ENCODE results near the gene ATP2B2. TPM values are rescaled to one million over a fixed set of nuclear protein-coding genes. Genes with fewer than 3 reads are reported as not detected.

The ATP2B2 gene
- total and polyA plus RNA-seq, 2 of the 8 experiments (the other 6 are each of a cell fraction or from before 2014, with no cell fraction given), result 0.14 to 1.2 TPM

GRCh38 chr3:10514407-10515069, 9.2 kb upstream of the ATP2B2 start (continued):
- TF ChIP-seq USF2 (IDR thresholded peaks at IDR 0.05; ENCODE audit: low read length) (no peak), TEAD4 (IDR thresholded peaks at IDR 0.05; ENCODE audit: low read depth, low read length) (no peak), GABPA (IDR thresholded peaks at IDR 0.05; ENCODE audit: borderline replicate concordance, insufficient read depth, low read length) (no peak)
- TF ChIP-seq, protein P1, sequence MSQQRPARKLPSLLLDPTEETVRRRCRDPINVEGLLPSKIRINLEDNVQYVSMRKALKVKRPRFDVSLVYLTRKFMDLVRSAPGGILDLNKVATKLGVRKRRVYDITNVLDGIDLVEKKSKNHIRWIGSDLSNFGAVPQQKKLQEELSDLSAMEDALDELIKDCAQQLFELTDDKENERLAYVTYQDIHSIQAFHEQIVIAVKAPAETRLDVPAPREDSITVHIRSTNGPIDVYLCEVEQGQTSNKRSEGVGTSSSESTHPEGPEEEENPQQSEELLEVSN (IDR thresholded peaks at IDR 0.05), result no peak

Measured in H1 (cell line).